ENCODE results near the gene STK10.
A peak's percentile ranks its signal among the peaks of the same experiment; 100 is the strongest.

GRCh38 chr5:172002310-172002709, 185.7 kb downstream of the STK10 start:
- TF ChIP-seq CTCF (IDR thresholded peaks at IDR 0.05; ENCODE audit: low read depth, low read length) (peak; percentile 56), EZH2phosphoT487 (IDR thresholded peaks at IDR 0.05; ENCODE audit: low read depth) (no peak)

Data from OCI-LY3 (cell line).